HG02798 (cell line): ENCODE measurements around the gene SRCIN1.
"Not testable (repeated sequence)": the region's sequence is repeated elsewhere in the genome, so short reads cannot be mapped to it uniquely, and the experiment has no call there.

ENCODE experiments used
- ATAC-seq: cut with Tn5 transposase; IDR thresholded peaks from one replicate; pipeline ENCODE4 v1.9.1; 2021; ENCODE audit warnings: mild to moderate bottlenecking; ENCODE audit not compliant: unreplicated experiment, poor library complexity

The SRCIN1 gene

DNA sequence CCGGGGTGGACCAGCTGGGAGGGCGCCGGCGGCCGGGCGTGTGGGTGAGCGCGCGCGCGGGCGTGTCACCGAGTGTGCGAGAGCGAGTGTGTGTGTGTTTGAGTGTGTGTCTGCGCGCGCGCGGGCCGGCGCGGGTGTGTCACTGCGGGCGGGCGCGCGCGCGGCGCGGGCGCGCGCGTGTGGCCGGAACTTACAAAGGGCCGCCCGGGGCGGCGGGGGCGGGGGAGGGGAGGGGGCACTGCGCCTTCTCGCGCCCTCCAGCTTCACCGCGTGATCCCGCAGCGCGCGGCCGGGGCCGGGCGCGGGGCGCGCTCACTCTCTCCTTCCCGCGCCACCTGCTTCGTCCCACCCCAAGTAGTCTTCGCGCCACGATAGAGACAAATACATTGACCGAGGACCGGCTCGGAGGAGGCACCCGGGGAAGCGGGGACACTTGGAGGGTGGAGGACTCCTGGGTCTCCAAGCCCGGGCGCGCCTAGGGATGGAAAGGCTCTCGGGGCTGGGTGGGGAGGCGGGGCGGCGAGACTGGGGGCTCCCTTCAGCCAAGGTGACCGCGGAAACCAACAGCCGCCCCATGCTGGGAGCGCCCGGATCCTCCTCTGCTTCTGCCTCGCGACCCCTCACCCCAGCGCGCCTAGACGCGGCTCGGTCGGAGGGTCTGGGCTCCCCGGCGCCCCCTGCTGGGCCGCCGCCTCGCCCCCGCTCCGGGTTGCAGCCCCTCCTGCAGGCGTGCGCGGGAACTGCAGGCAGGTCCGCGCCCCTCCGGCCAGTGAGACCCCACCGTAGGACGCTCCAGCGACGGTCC is at the start of gene SRCIN1:
Gene SRCIN1 (minus strand): TSS at position 112 of the 805 bp plus-strand sequence. CDS start 247 bp downstream, outside the sequence.
- peak; percentile 43 for ATAC-seq

DNA sequence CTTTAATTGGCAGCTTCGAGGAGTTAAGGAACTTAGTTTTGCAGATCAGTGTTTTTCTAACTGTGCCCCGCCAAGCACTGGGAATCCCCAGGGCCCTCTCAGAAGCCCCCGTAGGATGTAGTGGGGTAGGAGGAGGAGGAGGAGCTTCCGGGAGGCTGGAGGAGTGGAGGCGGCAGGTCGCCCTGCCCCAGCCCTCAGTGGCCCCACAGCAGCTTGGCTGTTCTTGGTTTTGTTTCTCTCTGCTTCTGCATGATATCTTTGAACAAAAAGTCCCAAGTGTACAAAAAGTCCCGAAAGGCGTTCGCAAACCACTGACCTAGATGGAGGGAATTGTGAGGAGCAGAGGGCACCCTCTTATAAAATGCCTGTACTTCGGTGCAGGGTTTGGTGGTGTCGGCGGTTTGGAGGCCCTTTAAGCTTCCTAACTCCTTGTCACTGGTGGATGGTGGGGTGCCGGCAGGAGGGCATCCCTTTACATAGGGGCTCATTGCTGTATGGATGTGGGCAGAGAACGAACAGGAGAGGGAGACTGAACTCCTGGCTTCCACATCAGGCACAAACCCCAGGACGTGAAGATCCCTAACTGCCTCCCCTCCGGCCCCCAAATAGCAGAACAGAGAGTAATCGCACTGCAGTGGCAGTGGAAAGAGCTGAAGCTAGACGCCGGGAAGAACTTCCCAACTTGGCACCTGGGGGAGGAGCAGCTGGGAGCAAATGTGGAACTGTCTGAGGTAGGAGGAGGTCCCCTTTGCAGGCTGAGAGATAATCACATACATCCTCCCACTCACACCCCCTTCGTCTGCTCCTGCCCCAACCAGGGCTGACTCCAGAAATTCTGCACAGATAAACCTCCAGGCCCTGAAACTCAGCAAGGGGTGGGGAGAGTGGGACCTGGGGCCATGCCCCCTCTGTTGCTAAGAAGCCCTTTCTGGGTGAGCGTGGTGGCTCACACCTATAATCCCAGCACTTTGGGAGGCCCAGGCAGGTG is 49.0 kb upstream of the SRCIN1 start:
- peak; percentile 50 for ATAC-seq

- ATAC-seq: no peak
Measured at GRCh38 chr17:38653679-38654078, 47.9 kb upstream of the SRCIN1 start.

GRCh38 chr17:38653230-38653629 is 47.5 kb upstream of the SRCIN1 start:
- no peak for ATAC-seq

GRCh38 chr17:38650653-38651173 is 45.0 kb upstream of the SRCIN1 start:
- not testable (repeated sequence) for ATAC-seq

DNA sequence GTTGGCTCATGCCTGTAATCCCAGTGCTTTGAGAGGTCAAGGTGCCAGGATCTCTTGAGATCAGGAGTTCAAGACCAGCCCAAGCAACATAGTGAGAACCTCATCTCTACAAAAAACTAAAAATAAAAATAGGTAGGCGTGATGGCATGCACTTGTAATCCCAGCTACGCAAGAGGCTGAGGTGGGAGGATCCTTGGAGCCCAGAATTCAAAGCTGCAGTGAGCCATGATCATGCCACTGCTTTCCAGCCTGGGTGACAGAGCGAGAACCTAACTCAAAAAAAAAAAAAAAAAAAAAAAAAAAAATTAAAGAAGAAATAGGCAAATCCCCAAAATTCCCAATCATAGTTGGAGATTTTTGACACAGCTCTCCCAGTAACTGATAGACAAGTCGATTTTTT is 32.2 kb upstream of the SRCIN1 start:
- no peak for ATAC-seq

DNA sequence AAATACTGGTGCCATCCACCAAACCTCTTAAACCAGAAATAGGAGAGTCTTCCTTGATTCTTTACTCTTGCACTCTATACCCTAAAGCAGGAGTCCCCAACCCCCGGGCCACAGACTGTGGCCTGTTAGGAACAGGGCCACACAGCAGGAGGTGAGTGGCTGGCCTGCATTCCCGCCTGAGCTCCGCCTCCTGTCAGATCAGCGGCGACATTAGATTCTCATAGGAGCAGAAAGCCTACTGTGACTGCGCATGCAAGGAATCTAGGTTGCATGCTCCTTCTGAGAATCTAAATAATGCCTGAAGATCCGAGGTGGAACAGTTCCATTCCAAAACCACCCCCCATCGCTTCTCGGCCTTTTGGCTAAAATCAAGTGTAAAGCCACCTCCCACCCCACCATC is 30.3 kb upstream of the SRCIN1 start:
- no peak for ATAC-seq

GRCh38 chr17:38632334-38632733 is 26.6 kb upstream of the SRCIN1 start:
- no peak for ATAC-seq

- no peak for ATAC-seq
Measured at GRCh38 chr17:38628441-38628840, 22.7 kb upstream of the SRCIN1 start.

GRCh38 chr17:38627957-38628356 is 22.2 kb upstream of the SRCIN1 start:
- no peak for ATAC-seq

- ATAC-seq: not testable (repeated sequence)
Measured at GRCh38 chr17:38626606-38627226, 21.0 kb upstream of the SRCIN1 start.

GRCh38 chr17:38625482-38625881 is 19.7 kb upstream of the SRCIN1 start:
- no peak for ATAC-seq

DNA sequence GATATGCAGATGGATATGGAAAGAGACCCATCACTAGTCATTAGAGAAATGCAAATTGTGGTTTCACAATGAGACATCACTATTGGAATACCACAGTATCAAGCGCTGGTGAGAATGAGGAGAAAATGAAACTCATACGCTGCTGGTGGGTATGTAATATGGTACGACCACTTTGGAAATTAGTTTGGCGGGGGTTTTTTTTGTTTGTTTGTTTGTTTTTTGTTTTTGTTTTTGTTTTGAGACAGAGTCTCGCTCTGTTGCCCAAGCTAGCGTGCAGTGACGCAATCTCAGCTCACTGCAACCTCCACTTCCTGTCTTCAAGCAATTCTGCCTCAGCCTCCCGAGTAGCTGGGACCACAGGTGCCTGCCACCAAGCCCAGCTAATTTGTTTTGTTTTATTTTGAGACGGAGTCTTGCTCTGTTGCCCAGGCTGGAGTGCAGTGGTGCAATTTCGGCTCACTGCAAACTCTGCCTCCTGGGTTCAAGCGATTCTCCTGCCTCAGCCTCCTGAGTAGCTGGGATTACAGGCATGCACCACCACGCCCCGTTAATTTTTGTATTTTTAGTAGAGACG is 19.1 kb upstream of the SRCIN1 start:
- ATAC-seq: peak; percentile 50

DNA sequence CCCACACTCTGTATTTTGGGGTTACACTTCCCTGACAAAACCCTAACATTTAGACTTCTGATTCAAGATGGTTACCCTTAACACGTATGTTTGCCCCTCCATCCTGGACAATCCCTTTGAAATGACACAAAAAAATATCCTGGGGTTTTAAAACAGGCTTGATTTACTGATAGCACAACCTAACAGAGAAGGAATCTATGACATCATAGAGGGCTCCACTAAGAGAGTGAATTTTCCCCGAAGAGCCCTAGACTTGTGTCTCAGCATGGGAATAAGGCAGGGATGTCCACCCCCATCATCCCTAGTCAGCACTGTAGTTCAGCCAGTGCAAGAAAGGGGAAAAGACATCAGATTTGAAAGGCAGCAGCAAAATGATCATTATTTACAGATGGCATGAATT is 15.8 kb upstream of the SRCIN1 start:
- ATAC-seq: no peak

DNA sequence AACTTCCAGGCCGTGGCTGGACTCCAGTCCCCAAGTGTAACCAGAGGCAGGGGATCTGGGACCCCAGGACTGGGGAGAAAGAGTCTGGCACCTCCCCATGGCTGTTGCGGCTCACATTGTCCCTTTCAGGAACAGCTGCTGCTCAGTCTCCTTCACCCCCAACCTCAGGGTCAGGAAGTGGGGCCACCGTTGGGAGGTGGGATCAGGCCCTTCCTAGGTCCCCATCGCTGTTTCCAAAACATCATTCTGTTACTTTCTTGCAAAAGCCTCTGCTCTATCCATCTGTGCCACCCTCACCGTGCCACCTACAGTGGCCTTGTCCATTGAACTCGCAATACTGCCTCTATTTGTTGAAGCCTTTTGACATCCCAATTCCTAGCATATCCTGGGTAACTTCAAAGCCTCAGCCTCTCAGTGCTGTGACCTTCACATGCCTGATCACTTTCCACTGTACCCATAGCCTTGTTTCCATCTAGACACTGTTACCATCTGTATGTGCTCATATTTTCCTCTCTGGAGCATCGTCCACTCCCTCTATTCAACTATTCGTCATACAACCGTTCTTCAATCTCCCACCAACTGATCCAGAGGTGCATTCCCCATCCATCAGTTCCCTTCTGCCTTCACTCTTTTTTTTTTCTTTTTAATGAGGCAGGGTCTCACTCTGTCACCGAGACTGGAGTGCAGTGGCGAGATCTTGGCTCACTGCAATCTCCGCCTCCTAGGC is 15.0 kb upstream of the SRCIN1 start:
- ATAC-seq: no peak

GRCh38 chr17:38619937-38620550 is 14.3 kb upstream of the SRCIN1 start:
- ATAC-seq: no peak

GRCh38 chr17:38619451-38619795 is 13.7 kb upstream of the SRCIN1 start:
- ATAC-seq: no peak

GRCh38 chr17:38617967-38618760 is 12.4 kb upstream of the SRCIN1 start:
- ATAC-seq: no peak
